GM21390 (cell line): Measurements from ENCODE around the gene PTPN18.

Experiments
- ATAC-seq: cut with Tn5 transposase; IDR thresholded peaks from one replicate; pipeline ENCODE4 v1.9.1; 2021; ENCODE audit not compliant: unreplicated experiment

The PTPN18 gene

GRCh38 chr2:130339885-130340745 lies 15.7 kb upstream of the PTPN18 start:
- ATAC-seq: no peak

GRCh38 chr2:130341562-130342019 lies 14.3 kb upstream of the PTPN18 start:
- peak; percentile 3 for ATAC-seq

- ATAC-seq: peak; percentile 75
Measured at GRCh38 chr2:130342020-130342532, 13.8 kb upstream of the PTPN18 start.

- ATAC-seq: peak; percentile 83
Measured at GRCh38 chr2:130342533-130343275, 13.2 kb upstream of the PTPN18 start, which contains the start of gene IMP4. IMP4 (plus strand) TSS chr2:130342897; CDS start chr2:130342933, 36 bp downstream.

- ATAC-seq: no peak
Measured at GRCh38 chr2:130344578-130344977, 11.3 kb upstream of the PTPN18 start.

- no peak for ATAC-seq
Measured at GRCh38 chr2:130345091-130345490, 10.8 kb upstream of the PTPN18 start.

- no peak for ATAC-seq
Measured at GRCh38 chr2:130345611-130346010, 10.2 kb upstream of the PTPN18 start.

GRCh38 chr2:130346041-130346740 lies 9.7 kb upstream of the PTPN18 start:
- no peak for ATAC-seq

- no peak for ATAC-seq
Measured at GRCh38 chr2:130346741-130347066, 9.2 kb upstream of the PTPN18 start.

- no peak for ATAC-seq
Measured at GRCh38 chr2:130347220-130347925, 8.5 kb upstream of the PTPN18 start.

GRCh38 chr2:130349174-130349573 lies 6.7 kb upstream of the PTPN18 start:
- no peak for ATAC-seq

GRCh38 chr2:130351711-130352110 lies 4.1 kb upstream of the PTPN18 start:
- ATAC-seq: no peak

GRCh38 chr2:130352237-130352636 lies 3.6 kb upstream of the PTPN18 start:
- no peak for ATAC-seq

GRCh38 chr2:130353291-130354138 lies 2.3 kb upstream of the PTPN18 start:
- no peak for ATAC-seq

- ATAC-seq: no peak
Measured at GRCh38 chr2:130354139-130354428, 1.8 kb upstream of the PTPN18 start.

- no peak for ATAC-seq
Measured at GRCh38 chr2:130355172-130355577, 681 bp upstream of the PTPN18 start.

GRCh38 chr2:130357864-130358263 lies 2.0 kb downstream of the PTPN18 start:
- no peak for ATAC-seq

GRCh38 chr2:130358420-130359350 lies 2.8 kb downstream of the PTPN18 start:
- ATAC-seq: no peak

- no peak for ATAC-seq
Measured at GRCh38 chr2:130359466-130359865, 3.6 kb downstream of the PTPN18 start.
